MCF 10A (cell line): ENCODE measurements around the gene TRRAP. TPM values are rescaled to one million over a fixed set of nuclear protein-coding genes. Genes with fewer than 3 reads are reported as not detected.

ENCODE experiments used
- BruUV-seq: library from RNA; stranded (reverse); fragments of 400-500 nt; replicated peaks from 2 replicates; lab custom pipeline; 2021; lab: Mats Ljungman, UMichigan
- CTCF ChIA-PET: fragments of 300-600 bp; sonication (Branson Sonifier 250); formaldehyde crosslinking; extraction: SDS; loops from one replicate; lab custom pipeline; 2021; ENCODE audit warnings: antibody characterized with exemption, inconsistent platforms; lab: Yijun Ruan, JAX
- POLR2A ChIA-PET: fragments of 300-600, 350-650 bp; sonication (Branson Sonifier 250); formaldehyde crosslinking; extraction: SDS; loops from one replicate; lab custom pipeline; 2020; ENCODE audit warnings: antibody characterized with exemption, inconsistent platforms; lab: Yijun Ruan, JAX
- DNase-seq: peaks from one replicate; pipeline ENCODE4 v3.0.0-alpha.2; 2018; ENCODE audit not compliant: unreplicated experiment
- H3K27ac Mint-ChIP-seq: one replicate; pipeline ENCODE4 v1.8.0; 2022; ENCODE audit warnings: mild to moderate bottlenecking, low read depth, mixed read lengths; ENCODE audit not compliant: unreplicated experiment
- H3K27me3 Mint-ChIP-seq: one replicate; pipeline ENCODE4 v1.8.0; 2022; ENCODE audit warnings: mixed read lengths; ENCODE audit not compliant: insufficient read depth, unreplicated experiment
- H3K36me3 Mint-ChIP-seq: one replicate; pipeline ENCODE4 v1.8.0; 2022; ENCODE audit warnings: mild to moderate bottlenecking, moderate library complexity, mixed read lengths; ENCODE audit not compliant: insufficient read depth, unreplicated experiment
- H3K4me1 Mint-ChIP-seq: one replicate; pipeline ENCODE4 v1.8.0; 2022; ENCODE audit warnings: mixed read lengths; ENCODE audit not compliant: insufficient read depth, unreplicated experiment
- H3K4me3 Mint-ChIP-seq: one replicate; pipeline ENCODE4 v1.8.0; 2022; ENCODE audit warnings: mild to moderate bottlenecking, moderate library complexity, mixed read lengths; ENCODE audit not compliant: unreplicated experiment
- H3K9me3 Mint-ChIP-seq: one replicate; pipeline ENCODE4 v1.8.0; 2022; ENCODE audit warnings: mixed read lengths; ENCODE audit not compliant: unreplicated experiment
- CTCF ChIP-seq: fragments of 200-600 bp; IDR thresholded peaks from one replicate; pipeline ENCODE4 v1.8.0; 2022; ENCODE audit warnings: antibody characterized with exemption, mild to moderate bottlenecking; ENCODE audit not compliant: unreplicated experiment
- intact Hi-C: fragments of 100-400 bp; cut with micrococcal nuclease; formaldehyde crosslinking; loops from 2 replicates; pipeline ENCODE4 v1.14.1; 2022
- total RNA-seq: library from RNA; stranded (reverse); gene quantifications from 2 replicates; pipeline ENCODE4 v1.2.3, GENCODE V29; 2022

Gene TRRAP
- total RNA-seq, 1 experiment from 2014 or later = 30.4 TPM

GRCh38 chr7:98970016-98970615 is 91.8 kb downstream of the TRRAP start:
- Mint-ChIP-seq H3K27ac (no peak overlapping the region), H3K27me3 (no peaks in the 10 kb centered on the region), H3K9me3 (no peaks in the 10 kb centered on the region), H3K4me1 (no peaks in the 10 kb centered on the region), H3K4me3 (no peak overlapping the region), H3K36me3 (peaks cover 93% of the 10 kb centered on the region)
- no peak for TF ChIP-seq CTCF
- intact Hi-C loops = no loop called here
- no peak for DNase-seq
- POLR2A ChIA-PET = no interaction called here
- no TSS peak for BruUV-seq
- CTCF ChIA-PET = interaction anchor here (0.7 kb wide), 1 partner anchor 53 kb away, joined by 3 read pairs; no protein-coding TSS in a partner anchor

- no peaks in the 10 kb centered on the region for H3K4me1 Mint-ChIP-seq
- no peak for TF ChIP-seq CTCF
- no TSS peak for BruUV-seq
- no peaks in the 10 kb centered on the region for H3K27me3 Mint-ChIP-seq
- DNase-seq = no peak
- intact Hi-C loops = no loop called here
- H3K9me3 Mint-ChIP-seq = no peaks in the 10 kb centered on the region
- H3K27ac Mint-ChIP-seq = no peak overlapping the region
- no peak overlapping the region for H3K4me3 Mint-ChIP-seq
- peaks cover 93% of the 10 kb centered on the region for H3K36me3 Mint-ChIP-seq
- ChIA-PET CTCF (no interaction called here), POLR2A (no interaction called here)
These were observed 92.5 kb downstream of the TRRAP start for GRCh38 chr7:98970805-98971204.

GRCh38 chr7:98974205-98974604 is 95.9 kb downstream of the TRRAP start:
- DNase-seq = no peak
- H3K9me3 Mint-ChIP-seq = no peaks in the 10 kb centered on the region
- TF ChIP-seq CTCF = no peak
- no peaks in the 10 kb centered on the region for H3K4me1 Mint-ChIP-seq
- POLR2A ChIA-PET = no interaction called here
- no TSS peak for BruUV-seq
- H3K36me3 Mint-ChIP-seq = peaks cover 93% of the 10 kb centered on the region
- no peak overlapping the region for H3K4me3 Mint-ChIP-seq
- H3K27me3 Mint-ChIP-seq = no peaks in the 10 kb centered on the region
- H3K27ac Mint-ChIP-seq = no peak overlapping the region
- intact Hi-C loops = no loop called here
- CTCF ChIA-PET = interaction anchor here (0.7 kb wide), 1 partner anchor 44 kb away, joined by 3 read pairs; no protein-coding TSS in a partner anchor

GRCh38 chr7:98974906-98975816 is 96.8 kb downstream of the TRRAP start:
- CTCF ChIA-PET = no interaction called here

More at GRCh38 chr7:98974906-98975816, 96.8 kb downstream of the TRRAP start:
- Mint-ChIP-seq H3K9me3 (no peaks in the 10 kb centered on the region), H3K27ac (no peak overlapping the region), H3K27me3 (no peaks in the 10 kb centered on the region), H3K4me3 (no peak overlapping the region), H3K4me1 (no peaks in the 10 kb centered on the region), H3K36me3 (peaks cover 94% of the 10 kb centered on the region)
- POLR2A ChIA-PET = no interaction called here
- no TSS peak for BruUV-seq
- intact Hi-C loops = no loop called here
- TF ChIP-seq CTCF = no peak
- DNase-seq = no peak
